ENCODE measurements around the gene NELL1. TPM values are rescaled to one million over a fixed set of nuclear protein-coding genes. Genes with fewer than 3 reads are reported as not detected.

Gene NELL1
- total RNA-seq, 2 experiments from 2014 or later = not detected

DNA sequence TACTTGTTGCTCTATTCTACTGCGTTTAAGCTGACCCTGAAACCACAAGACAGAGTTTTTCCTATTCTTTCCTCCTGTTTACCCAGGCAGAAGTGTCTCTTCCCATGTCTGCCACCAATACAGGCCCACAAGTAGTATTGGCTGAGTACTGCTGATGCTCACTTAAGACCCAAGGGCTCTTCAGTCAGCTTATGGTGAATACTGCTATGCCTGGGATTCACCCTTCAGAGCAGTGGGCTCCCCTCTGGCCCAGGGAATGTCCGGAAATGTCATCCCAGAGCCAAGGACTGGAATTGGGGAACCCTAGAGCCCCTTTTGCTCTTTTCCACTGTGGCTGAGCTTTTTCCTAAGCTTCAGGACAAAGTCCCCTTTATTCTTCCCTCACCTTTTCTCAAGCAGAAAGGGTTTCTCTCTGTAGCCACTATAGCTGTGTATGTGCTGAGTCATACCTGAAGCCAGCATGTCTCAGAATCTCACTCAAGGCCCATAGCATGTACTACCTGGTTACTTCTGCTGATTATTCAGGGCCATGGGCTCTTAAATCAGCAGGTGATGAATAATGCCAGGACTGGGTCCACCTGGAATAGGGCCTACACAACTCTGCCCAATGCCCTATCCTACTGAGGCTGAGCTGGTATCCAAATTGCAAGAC lies 777.7 kb downstream of the NELL1 start:
- ChIA-PET CTCF (no interaction called here), POLR2A (no interaction called here)
- Mint-ChIP-seq H3K9me3 (peaks cover 8% of the 10 kb centered on the region), H3K27me3 (no peaks in the 10 kb centered on the region), H3K4me1 (ENCODE audit: low read depth) (no peaks in the 10 kb centered on the region), H3K4me3 (no peak overlapping the region), H3K36me3 (ENCODE audit: low read depth) (no peaks in the 10 kb centered on the region), H3K27ac (no peak overlapping the region)
- TF ChIP-seq, protein P1, sequence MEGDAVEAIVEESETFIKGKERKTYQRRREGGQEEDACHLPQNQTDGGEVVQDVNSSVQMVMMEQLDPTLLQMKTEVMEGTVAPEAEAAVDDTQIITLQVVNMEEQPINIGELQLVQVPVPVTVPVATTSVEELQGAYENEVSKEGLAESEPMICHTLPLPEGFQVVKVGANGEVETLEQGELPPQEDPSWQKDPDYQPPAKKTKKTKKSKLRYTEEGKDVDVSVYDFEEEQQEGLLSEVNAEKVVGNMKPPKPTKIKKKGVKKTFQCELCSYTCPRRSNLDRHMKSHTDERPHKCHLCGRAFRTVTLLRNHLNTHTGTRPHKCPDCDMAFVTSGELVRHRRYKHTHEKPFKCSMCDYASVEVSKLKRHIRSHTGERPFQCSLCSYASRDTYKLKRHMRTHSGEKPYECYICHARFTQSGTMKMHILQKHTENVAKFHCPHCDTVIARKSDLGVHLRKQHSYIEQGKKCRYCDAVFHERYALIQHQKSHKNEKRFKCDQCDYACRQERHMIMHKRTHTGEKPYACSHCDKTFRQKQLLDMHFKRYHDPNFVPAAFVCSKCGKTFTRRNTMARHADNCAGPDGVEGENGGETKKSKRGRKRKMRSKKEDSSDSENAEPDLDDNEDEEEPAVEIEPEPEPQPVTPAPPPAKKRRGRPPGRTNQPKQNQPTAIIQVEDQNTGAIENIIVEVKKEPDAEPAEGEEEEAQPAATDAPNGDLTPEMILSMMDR (IDR thresholded peaks at IDR 0.05) = no peak
- intact Hi-C loops (cut with micrococcal nuclease) = no loop called here
- DNase-seq (no peak), ATAC-seq (no peak)

DNA sequence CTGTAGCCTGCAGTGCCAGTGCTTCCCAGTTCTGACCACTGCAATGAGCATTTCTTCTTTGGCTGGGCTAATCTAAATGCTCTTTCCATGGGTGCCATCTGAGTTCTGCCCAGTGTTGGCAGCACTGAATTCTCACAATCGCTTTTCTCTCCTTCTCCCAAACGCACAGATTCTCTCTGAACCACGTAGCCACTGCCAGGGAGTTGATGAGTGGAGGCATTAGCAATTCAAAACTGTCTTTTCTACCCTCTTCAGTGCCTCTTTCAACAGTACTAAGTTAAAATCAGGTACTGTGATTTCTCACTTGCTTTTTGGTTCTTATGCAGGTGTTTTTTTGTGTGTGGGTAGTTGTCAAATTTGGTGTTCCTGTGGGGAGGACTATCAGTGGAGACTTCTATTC lies 778.5 kb downstream of the NELL1 start:
- H3K27me3 Mint-ChIP-seq = no peaks in the 10 kb centered on the region
- intact Hi-C loops (cut with micrococcal nuclease) = no loop called here
- no peak overlapping the region for H3K27ac Mint-ChIP-seq
- ChIA-PET POLR2A (no interaction called here), CTCF (no interaction called here)
- ATAC-seq (no peak), DNase-seq (no peak)
- no peaks in the 10 kb centered on the region for H3K4me1 Mint-ChIP-seq (ENCODE audit: low read depth)
- TF ChIP-seq, protein P1 (IDR thresholded peaks at IDR 0.05) = no peak
- no peak overlapping the region for H3K4me3 Mint-ChIP-seq
- peaks cover 7% of the 10 kb centered on the region for H3K9me3 Mint-ChIP-seq
- H3K36me3 Mint-ChIP-seq (ENCODE audit: low read depth) = no peaks in the 10 kb centered on the region

DNA sequence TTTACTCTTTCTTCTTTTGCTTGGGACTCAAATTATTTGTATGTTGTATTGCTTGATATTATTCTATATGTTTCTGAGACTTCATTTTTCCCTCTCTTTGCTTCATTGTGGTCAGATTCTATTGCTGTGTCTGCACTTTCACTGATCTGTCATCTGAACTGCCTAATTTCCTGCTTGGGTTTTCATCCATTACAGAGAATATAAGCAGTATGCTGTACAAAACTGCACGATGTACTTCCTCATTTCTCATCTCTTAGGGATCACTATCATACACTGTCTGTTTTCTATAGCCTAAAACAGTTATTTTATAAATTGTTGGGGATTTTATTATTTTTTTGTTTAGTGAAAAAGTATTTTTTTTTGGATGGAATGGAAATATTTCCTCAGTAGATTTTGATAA lies 786.8 kb downstream of the NELL1 start:
- ChIA-PET CTCF (no interaction called here), POLR2A (no interaction called here)
- TF ChIP-seq, protein P1 (IDR thresholded peaks at IDR 0.05) = no peak
- ATAC-seq (no peak), DNase-seq (no peak)
- no peaks in the 10 kb centered on the region for H3K4me1 Mint-ChIP-seq (ENCODE audit: low read depth)
- H3K27ac Mint-ChIP-seq = no peak overlapping the region
- intact Hi-C loops (cut with micrococcal nuclease) = no loop called here
- H3K36me3 Mint-ChIP-seq (ENCODE audit: low read depth) = no peaks in the 10 kb centered on the region
- H3K27me3 Mint-ChIP-seq = no peaks in the 10 kb centered on the region
- H3K9me3 Mint-ChIP-seq = peaks cover 2% of the 10 kb centered on the region
- no peak overlapping the region for H3K4me3 Mint-ChIP-seq

DNA sequence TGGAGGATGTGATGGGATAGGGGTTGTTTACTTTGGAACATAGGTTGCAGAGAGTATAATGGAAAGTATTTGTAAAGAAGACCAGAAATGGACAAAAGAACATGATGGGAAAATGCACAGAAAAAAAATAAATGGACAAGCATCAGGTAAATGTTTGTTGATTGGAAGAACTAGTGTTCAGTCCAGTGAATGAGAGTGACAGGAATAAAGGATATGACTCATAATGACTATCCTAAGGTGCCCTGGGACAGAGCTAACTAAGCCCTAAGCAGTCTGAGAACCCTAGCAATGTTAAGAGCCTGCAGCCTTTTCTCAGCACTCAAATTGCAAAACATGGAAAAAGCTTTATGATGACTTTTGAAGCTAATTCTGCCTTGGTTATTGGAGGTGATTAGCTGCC lies 790.7 kb downstream of the NELL1 start:
- H3K36me3 Mint-ChIP-seq (ENCODE audit: low read depth) = no peaks in the 10 kb centered on the region
- intact Hi-C loops (cut with micrococcal nuclease) = no loop called here
- TF ChIP-seq, protein P1 (IDR thresholded peaks at IDR 0.05) = no peak
- POLR2A ChIA-PET = no interaction called here
- H3K27me3 Mint-ChIP-seq = no peaks in the 10 kb centered on the region
- H3K27ac Mint-ChIP-seq = no peak overlapping the region
- H3K4me3 Mint-ChIP-seq = no peak overlapping the region
- H3K9me3 Mint-ChIP-seq = peaks cover 8% of the 10 kb centered on the region
- no peaks in the 10 kb centered on the region for H3K4me1 Mint-ChIP-seq (ENCODE audit: low read depth)
- no peak for ATAC-seq
- CTCF ChIA-PET = no interaction called here
- no peak for DNase-seq

DNA sequence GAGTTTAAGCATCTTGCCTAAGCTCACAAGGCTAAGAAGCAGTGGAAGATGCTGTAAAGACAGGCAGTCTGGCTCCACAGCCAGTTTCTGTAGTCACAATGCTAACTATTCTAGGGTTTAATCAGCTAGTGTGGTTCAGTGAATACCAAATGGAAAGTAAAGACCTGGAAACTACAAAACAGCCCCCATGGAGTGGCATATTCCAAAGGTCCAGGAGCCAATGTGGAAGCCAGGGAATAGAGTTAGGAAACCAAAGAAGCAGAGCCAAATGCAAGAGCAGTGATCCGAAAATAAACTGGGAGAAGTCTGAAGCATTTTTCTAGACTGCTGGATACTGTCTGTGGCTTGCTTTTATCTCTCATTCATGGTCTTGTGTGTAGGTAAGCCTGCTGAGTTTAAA lies 792.3 kb downstream of the NELL1 start:
- intact Hi-C loops (cut with micrococcal nuclease) = no loop called here
- TF ChIP-seq, protein P1 (IDR thresholded peaks at IDR 0.05) = no peak
- no peak for ATAC-seq
- H3K27ac Mint-ChIP-seq = no peak overlapping the region
- H3K27me3 Mint-ChIP-seq = no peaks in the 10 kb centered on the region
- no peaks in the 10 kb centered on the region for H3K36me3 Mint-ChIP-seq (ENCODE audit: low read depth)
- no peaks in the 10 kb centered on the region for H3K4me1 Mint-ChIP-seq (ENCODE audit: low read depth)
- peaks cover 9% of the 10 kb centered on the region for H3K9me3 Mint-ChIP-seq
- no peak for DNase-seq
- ChIA-PET POLR2A (no interaction called here), CTCF (no interaction called here)
- H3K4me3 Mint-ChIP-seq = no peak overlapping the region
